ENCODE data around the gene WFDC2.

WFDC2 gene, protein sequence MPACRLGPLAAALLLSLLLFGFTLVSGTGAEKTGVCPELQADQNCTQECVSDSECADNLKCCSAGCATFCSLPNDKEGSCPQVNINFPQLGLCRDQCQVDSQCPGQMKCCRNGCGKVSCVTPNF
- total RNA-seq = 0 to 0.30 (median 0.17) reads per million in 4 donors

DNA sequence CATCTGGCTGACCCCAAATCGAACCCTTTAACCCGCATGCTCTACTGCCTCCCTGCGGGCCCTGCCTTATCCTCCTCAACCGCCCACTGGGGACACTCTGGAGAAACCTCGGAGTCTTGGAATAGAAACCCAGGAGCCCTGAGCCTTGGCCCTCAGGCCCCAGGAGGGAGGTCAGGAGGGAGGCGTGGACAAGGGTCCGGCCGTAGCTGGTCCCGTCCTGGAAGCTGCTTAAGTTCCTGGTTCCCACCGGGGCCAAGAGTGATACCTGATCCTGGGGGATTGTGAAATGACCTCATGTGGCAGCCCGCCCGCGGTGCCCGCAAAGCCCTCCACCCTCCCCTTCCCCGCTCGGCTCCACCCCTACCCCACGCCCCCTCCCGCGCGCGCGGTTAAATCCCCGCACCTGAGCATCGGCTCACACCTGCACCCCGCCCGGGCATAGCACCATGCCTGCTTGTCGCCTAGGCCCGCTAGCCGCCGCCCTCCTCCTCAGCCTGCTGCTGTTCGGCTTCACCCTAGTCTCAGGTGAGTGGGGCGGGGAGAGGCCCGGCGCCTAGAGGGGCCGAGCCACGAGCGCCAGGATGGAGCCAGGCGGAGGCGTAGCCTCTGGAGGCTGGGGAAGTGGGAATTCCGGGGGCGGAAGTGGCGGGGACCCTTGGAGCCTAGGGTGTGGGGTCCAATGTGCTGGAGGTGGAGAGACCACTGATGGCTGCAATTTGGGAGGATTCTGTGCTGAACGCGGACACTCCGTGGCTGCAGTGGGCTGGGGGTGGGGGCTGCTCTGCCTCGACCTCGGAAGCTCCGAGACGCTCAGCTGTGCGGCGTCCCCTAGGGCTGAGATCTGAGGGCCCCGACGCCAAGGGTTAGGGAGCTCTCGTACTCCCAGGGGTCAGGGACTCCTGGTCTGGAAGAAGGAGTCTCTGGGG lies at the start of gene WFDC2:
Gene WFDC2 (plus strand): TSS at position 418 of the 926 bp plus-strand sequence. CDS start 29 bp downstream, at position 447.
- no peak for DNase-seq

DNA sequence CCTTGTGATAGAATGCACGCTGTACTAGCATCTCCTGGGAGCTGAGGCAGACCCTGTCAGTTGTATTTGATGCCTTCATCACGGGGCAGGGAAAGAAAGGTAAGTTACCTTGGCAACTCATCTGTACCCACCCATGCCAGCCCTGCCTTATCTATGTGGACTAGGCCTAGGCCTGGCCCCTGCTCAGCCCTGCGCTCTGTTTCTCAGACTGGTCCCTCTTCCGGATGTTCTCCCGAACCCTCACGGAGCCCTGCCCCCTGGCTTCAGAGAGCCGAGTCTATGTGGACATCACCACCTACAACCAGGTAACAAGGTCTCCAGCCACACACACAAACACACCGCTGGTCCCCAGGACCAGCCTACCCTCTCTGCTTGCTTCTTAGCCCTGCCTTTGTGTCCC lies 49.4 kb upstream of the WFDC2 start:
- no peak for DNase-seq

DNA sequence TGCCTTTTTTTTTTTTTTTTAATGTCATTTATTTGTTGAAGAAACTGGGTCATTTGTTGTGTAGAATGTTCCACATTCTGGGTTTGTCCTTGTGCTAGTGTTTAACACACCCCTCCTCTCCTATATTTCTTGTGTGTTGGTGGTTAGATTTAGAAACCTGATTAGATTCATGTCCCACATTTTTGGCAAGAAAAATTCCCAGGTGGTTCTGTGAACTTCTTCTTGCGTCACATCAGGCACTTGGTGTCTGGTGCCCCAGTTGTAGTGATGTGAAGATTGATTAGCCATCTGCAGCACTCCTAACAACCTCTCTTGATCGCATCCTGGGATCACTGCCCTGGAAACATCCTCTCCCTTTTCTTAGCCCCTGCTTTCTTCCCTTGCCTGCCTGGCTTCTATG lies 45.9 kb upstream of the WFDC2 start:
- DNase-seq = no peak

DNA sequence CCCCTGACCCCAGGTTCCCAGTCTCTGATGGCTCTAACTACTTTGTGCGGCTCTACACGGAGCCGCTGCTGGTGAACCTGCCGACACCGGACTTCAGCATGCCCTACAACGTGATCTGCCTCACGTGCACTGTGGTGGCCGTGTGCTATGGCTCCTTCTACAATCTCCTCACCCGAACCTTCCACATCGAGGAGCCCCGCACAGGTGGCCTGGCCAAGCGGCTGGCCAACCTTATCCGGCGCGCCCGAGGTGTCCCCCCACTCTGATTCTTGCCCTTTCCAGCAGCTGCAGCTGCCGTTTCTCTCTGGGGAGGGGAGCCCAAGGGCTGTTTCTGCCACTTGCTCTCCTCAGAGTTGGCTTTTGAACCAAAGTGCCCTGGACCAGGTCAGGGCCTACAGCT lies 44.0 kb upstream of the WFDC2 start:
- DNase-seq = no peak

DNA sequence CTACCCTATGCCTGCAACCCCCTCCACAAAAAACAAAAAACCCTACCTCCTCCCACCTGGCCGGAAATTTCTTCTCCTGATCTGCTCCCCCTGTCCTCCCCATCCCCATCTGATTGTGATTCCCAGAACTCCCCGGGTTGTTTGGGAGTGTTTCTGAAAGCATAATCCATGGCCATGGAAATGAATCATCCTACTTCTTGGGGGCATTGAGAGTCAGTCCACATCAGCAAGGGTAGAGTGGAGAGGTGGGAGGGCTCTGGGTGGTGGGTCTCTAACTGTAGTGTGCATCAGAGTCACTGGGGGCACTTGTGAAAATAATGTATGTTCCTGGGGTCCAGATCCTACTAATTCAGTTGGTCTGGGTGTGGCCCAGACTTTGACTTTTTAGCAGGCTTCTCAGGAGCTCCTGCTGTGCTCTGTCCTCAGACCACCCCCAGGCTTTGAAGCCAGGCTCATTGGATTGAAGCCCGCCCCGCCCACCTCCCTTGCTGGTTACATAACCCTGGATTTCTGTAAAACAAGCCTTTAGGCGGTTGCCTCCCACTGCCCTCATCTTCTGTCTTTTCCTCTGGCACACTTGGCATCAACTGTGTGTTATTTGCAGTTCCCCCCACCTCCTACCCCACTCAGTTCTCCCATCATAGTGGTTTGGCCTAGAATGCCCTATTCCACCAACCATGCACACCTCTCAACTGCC lies 43.1 kb upstream of the WFDC2 start:
- no peak for DNase-seq

DNA sequence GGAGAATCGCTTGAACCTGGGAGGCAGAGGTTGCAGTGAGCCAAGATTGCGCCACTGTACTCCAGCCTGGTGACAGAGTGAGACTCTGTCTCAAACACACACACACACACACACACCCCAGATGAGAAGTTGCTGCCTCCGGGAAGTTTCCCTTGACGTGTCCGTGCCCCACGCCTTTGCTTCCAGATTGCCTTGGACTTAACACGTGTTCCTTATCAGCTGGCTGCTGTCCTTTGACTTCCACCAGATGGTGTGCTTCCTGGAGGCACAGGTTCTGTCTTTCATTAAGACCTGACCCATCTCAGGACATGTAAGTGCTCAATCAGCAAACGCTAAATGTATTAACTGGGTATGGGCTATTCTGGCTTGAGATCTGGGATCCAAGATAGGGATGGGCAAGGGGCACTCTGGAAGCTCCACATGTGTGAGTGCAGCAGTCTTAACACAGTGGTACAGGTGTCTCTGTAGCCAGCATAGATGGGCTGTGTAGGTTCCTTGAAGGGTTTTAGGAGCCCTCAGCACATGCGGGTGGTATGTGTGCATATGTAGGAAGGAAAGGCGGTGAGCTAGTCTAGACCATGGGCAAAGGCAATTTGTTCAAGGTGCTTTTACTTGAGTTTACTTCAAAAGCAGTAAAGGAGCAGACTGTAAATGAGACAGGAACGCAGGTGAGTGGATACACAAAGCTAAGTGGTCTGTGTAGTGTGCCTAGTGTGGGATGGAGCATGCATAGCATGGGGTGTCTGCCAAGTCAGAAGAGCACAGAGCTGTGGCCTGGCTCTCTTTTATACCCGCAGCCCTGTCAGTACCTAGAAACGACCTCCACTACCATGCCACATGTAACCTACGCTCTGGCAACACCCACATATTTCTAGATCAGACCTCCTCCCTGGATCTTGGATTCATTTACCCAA lies 42.1 kb upstream of the WFDC2 start:
- DNase-seq = no peak

DNA sequence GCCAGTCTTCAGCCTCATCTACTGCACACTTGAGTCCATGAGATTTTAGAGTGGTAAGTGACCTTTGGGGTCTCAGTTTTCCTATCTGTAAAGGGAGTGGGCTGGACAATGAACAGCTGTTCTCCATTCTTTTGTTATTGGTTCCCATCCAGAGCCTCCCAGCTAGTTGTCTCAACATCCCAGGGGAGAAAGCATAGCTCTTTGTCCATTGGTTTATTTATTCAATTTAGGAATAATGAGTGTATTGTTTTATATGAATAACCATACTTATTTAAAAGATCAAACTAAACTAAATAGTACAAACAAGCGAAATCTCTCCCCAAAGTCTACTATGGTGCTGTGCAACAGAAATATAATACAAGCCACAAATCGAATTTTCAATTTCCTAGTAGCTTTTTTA lies 39.9 kb upstream of the WFDC2 start:
- no peak for DNase-seq

DNA sequence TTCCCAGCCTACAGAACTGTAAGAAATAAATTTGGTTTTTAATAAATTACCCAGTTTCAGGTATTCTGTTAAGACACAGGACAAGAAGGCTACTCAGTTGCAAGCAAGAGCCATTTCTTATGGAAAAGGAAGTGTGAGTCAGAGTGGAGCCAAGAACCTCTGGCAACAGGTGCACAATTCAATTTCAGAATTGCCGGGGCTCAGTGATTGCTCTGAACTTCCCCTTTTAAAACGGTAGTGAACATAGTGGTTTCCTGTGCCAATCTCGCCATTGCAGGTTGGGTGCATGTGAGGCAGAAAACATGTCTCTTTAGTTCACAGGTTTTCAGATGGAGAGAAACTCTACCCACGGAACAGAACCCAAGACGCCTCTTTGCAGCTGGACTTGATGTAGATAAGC lies 37.3 kb upstream of the WFDC2 start:
- peak in 1 of 5 donors; percentile 66 for DNase-seq

DNA sequence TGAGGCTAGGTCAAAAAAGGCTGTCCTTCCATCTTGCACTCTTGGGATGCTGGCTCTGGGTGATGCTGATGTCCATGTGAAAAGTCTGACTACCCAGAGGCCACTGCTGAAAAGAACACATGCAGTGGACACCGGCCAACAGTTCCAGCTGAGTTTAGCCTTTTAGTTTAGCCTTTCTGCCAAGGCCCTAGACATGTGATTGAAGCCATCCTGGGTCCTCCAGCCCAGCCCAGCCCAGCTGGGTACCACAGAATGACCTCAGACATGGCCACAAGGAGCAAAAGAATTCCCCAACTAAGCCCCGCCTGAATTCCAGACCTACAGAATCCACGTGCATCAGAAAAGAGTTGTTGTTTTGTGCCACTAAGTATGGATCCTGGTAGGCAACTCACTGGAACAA lies 36.2 kb upstream of the WFDC2 start:
- DNase-seq = no peak

DNA sequence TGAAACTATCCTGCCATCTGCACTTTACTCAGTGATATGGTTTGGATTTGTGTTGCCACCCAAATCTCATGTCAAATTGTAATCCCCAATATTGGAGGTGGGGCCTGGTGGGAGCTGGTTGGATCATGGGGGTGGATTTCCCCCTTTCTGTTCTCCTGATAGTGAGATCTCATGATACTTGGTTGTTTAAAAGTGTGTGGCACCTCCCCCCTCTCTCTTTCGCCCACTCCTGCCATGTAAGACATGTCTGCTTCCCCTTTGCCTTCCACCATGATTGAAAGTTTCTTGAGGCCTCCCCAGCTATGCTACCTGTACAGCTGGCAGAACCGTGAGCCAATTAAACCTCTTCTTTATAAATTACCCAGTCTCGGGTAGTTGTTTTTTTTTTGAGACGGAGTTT lies 35.6 kb upstream of the WFDC2 start:
- DNase-seq = no peak

DNA sequence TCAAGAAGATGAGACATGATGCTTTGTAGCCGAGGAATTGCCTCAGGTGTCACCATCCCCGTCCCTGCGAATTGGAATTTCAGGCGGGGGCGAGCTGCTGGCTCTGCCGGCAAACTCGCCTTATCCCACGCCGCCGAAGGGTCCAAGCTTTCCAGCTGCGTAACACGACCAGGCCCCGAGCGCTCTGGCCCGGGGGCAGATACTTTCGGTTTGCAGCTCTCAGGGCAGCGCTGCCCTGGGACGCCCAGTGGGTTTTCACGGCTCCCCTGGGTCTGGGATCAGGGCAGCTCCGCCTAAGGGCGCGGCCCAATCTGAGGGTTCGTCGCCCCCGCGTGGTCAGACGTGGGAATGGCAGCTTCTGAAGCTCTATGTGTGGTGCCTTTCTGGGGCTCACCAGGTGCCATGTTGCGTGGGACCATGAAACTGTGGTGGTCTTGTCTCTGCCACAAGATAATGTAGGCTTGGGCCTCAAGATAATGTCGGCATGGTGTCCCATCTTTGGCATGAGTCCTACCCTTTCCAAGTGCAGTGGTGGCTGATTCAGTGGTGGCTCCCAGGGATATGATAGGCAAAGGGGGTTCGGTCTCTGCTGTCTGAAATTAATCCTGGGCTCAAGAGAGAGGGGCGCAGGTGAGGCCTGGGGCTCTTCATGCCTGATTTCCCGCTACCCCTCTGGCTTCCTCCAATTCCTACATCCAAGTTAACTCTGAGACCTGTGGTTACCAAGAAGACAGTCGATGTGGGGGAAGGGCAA lies 32.6 kb upstream of the WFDC2 start:
- DNase-seq = peak; percentile 67 to 84 (median 77)

DNA sequence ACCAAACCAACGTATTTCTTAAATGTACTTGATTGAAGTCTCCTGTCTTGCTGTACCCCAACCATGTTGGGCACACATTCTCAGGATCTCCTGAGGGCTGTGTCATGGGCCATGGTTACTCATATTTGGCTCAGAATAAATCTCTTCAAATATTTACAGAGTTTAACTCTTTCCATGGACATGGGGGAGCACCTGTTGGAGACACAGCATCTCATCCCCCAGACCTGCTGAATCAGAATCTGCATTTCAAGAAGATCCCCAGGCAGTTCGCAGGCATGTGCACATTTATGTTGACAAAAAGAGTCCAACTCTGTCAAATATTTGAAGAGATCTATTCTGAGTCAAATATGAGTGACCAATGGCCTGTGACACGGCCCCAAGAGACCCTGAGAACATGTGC lies 29.1 kb upstream of the WFDC2 start:
- DNase-seq = no peak

DNA sequence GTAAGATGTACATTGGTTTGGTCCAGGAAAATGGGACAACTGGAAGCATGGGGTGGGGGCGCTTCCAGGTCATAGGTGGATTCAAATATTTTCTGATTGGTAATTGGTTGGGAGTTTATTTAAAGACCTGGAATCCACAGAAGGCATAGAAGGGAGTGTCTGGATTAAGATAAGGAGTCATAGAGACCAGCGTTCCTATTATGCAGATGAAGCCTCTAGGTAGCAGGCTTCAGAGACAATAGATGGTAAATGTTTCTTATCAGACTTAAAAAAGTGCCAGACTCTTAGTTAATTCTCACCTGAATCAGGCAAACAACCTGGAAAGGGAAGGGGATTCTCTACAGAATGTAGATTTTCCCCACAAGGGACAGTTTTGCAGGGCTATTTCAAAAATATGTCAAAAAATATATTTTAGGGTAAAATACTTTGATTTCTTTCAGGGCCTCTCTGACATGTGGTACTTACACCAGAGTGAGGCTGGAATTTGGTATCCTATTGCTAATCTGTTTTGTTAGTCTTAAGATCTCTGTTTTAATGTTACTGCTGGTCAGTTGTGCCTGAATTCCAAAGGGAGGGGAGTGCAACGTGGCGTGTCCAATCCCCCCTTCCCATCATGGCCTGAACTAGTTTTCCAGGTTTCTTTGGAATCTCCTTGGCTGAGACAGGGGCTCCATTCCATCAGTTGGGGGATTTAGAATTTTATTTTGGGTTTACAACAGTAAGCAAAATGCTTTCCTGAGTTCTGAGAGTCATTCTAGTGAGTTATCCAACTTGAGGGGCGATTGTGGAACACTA lies 28.5 kb upstream of the WFDC2 start:
- DNase-seq = no peak

DNA sequence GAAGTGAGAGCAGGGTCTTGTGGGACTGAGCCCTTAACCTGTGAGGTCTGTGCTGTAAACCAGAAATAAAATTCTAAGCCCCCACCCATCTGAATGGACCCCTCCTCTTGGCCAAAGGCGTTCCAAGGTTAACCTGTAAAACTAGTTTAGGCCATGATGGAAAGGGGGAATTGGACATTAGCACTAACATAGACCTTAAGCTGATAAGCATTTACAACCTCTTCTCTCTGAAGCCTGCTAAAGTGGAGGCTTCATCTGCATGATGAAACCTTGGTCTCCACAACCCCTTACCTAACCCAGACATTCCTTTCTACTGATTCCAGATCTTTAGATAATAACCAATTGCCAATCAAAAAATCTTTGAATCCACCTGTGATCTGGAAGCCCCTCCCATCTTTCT lies 27.8 kb upstream of the WFDC2 start:
- no peak for DNase-seq

DNA sequence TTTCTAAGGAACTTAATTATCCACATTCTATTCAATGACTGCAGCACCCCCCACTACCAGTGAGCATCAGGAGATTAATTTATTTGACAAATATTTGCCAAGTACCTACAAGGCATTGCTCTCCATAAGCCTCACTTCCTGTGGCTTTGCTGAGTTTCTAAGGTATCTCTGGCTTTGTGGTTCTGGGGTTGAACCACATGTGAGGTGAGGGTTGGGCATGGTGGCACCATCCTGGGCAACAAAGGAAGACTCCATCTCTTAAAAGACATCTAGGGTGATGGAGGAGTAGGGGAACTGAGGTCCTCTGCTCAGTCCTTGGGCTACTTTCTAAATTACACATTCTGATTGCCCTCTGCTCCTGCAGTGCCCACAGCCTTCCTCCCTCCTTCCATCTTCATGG lies 25.5 kb upstream of the WFDC2 start:
- peak in 1 of 5 donors; percentile 66 for DNase-seq

DNA sequence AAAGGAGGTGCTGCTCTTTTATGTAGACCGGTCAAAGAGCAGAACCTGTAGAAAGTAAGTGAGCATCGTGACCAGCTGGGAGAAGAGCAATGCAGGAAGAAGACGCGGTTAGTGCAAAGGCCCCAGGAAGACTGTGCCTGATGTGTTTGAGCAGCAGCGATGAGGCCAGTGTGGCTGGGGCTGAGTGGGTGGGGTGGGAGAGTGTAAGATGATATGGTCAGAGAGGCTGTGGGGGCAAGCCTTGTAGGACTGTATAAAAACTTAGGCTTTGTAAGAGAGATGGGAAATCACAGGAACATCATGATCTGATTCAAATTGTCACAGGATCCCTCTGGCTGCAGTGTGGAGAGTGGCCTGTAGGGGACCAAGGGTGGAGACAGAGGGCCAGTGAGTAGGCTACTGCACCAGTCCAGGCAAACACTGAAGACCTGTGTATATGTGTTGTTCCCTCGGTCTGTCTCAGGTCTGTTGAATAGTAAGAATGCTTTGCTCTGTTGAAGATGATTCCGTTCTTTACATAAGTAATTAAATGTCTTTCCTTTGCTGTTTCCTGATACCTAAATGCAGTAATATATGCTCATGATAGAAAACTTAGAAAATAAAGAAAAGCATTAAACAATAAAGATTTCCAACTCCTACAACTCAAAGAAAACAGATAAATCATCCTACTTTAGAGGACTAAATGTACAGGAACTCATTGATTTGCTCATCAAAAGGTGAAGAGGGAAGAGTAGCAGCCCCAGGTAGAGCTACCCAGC lies 23.6 kb upstream of the WFDC2 start:
- DNase-seq = peak in 1 of 5 donors; percentile 26

DNA sequence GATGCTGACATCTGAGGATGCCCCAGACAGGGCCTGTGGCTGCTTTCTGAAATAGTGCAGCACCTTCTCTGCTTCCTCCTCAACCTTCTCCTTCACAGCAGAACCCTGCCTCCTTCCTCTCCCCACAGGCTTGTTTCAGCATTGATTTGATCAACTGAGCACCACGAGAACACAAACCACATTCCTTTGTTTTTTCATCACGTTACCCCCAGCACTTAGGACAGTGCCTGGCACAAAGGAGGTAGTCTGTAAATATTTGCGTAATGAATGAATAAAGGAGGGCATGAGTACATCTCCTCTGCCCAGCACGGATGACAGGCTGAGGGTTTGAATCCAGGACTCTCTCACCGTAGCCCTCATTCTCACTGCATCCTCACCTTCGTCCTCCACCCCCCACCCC lies 21.3 kb upstream of the WFDC2 start:
- DNase-seq = no peak

DNA sequence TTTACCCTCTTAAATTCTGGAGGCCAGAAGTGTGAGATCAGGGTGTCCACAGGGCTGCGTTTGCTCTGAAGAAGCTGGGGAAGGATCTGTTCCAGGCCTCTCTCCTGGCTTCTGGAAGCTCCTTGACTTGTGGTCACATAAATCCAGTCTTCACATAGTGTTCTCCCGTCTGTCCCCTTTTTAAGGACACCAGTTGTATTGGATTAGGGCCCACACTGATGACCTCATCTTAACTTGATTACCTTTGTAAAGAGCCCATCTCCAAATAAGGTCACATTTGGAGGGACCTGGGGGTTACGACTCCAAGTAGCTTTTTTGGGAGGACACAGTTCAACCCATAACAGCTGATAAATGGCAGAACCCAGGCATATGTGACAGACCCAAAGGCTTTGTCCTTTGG lies 20.0 kb upstream of the WFDC2 start:
- no peak for DNase-seq

DNA sequence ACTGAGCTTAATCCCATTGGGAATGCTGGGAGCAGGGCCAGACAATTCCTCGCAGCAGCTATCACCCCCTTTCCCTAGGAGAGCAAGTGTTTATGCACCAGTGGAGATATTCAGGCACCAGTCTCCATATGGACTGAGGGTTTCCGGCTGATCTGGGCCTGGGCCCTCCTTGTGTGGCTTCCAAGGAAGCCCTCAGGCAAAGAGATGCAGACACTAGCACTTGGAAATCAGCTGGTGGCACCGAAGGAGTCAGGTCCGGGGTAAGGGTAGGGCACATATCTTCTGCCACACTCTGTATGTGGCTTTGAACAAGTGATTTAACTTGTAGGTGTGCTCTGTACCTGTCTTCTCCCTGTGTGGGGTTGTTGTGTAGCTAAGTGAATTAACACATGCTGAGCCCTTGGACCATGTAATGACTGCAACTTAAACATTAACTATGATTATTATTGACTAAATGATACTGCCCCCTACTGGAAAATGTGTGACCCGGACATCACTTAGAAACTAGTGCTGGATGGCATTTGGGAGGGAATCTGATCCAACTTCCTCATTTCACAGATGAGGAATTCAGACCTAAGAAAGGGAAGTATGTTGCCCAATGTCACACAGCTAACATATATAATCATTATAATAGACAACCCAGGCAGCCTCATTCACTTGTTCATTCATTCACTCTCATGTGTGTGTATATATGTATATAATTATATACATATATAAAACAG lies 19.3 kb upstream of the WFDC2 start:
- peak in 2 of 5 donors; percentile 14 to 43 for DNase-seq

DNA sequence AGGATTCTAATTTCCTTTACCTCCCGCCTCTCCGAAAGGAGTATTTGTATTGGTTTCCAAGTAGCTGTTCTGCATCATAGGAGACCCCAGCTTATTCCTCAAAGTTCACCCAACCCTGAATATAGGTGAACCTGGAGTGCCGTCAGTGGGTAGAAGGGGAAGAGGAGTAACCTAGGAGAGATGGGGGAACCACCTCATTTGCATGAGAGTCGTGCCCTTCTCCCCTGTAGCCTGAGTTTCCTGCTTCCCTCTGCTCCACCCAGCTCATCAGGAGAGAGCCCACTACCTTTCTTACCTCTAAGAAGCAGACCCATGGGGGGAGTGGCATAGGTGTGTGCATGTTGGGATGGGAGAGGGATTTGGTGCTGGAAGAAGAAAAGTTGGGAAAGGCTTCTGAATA lies 17.3 kb upstream of the WFDC2 start:
- no peak for DNase-seq

Measured in T-helper 1 cell (primary cell).